Subcutaneous adipose tissue (tissue), 4 donors: ENCODE data around the gene RBFOX2. TPM values are rescaled to one million over a fixed set of nuclear protein-coding genes. Genes with fewer than 3 reads are reported as not detected.

Experiments used
- CTCF ChIP-seq: fragments of 450-650 bp; IDR thresholded peaks from one replicate; pipeline ENCODE4 v1.5.1; 2016; ENCODE audit warnings: low read depth, mild to moderate bottlenecking, control low read depth, antibody characterized with exemption, moderate library complexity
- total RNA-seq, 4 donors: library from RNA; depleted of rRNA; stranded (reverse); fragments of >200 nt; gene quantifications; one replicate each; pipeline ENCODE4 v1.1.0, GENCODE V29; 2016

The RBFOX2 gene
- total RNA-seq, 4 donors from 2014 or later: 46.7 to 64.1 (median 51.5) TPM

GRCh38 chr22:35725521-35725920 is 303.1 kb downstream of the RBFOX2 start:
- no peak for TF ChIP-seq CTCF

GRCh38 chr22:35721960-35722359 is 306.7 kb downstream of the RBFOX2 start:
- TF ChIP-seq CTCF: no peak

- TF ChIP-seq CTCF: no peak
These were observed 309.3 kb downstream of the RBFOX2 start for GRCh38 chr22:35719212-35719875.

- TF ChIP-seq CTCF: no peak
These were observed 311.1 kb downstream of the RBFOX2 start, which contains the start of gene APOL5 for GRCh38 chr22:35717572-35717971. Gene APOL5 (plus strand): TSS chr22:35717872. CDS start chr22:35717872, 0 bp downstream.

GRCh38 chr22:35712672-35713071 is 316.0 kb downstream of the RBFOX2 start:
- no peak for TF ChIP-seq CTCF

- no peak for TF ChIP-seq CTCF
These were observed 317.3 kb downstream of the RBFOX2 start for GRCh38 chr22:35711336-35711735.

GRCh38 chr22:35708917-35709316 is 319.7 kb downstream of the RBFOX2 start:
- TF ChIP-seq CTCF: no peak
